NCI-H1436 (cell line): ENCODE measurements around the gene CKB.

ENCODE experiments used
- DNase-seq: peaks from one replicate; lab custom pipeline; 2025; lab: John Stamatoyannopoulos, UW

Gene CKB

DNA sequence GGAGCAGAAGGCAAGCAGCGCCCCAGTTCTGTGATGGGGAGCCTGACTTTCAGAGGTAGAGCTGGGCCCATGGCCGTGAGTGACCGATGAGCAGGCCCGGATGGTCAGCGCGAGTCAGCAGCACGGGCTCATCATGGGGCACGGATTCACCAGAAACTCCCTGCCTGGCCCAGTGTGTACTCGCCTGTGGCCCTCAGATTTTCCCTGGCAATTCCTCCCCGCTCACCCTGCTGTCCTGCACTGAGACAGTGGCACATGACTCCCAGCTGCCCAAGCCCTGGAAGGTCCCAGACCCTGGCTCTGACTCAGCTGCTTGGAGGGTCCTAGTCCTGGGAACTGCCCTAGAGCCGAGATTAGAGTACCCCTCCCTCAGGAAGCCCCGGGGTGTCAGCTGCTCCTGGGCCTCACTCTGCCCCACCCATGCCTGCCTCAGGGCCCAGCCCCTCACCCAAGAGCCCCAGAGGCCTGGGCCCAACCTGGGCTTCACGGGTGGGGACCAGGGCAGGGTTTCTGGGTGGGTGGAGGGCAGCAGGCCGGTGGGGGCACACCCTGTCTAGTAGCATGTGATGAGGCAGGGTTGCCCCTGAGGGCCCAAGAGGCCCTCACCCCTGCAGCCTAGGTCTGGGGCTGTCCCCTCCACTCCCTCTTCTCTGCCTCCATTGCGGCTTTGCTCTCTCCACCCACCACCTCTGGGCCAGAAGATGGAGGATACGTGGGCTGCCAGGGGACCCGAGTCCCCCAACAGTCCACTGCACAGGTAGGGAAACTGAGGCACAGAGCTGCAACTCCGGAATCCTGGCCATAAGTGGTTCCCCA, 14.8 kb upstream of the CKB start:
- DNase-seq, result no peak

DNA sequence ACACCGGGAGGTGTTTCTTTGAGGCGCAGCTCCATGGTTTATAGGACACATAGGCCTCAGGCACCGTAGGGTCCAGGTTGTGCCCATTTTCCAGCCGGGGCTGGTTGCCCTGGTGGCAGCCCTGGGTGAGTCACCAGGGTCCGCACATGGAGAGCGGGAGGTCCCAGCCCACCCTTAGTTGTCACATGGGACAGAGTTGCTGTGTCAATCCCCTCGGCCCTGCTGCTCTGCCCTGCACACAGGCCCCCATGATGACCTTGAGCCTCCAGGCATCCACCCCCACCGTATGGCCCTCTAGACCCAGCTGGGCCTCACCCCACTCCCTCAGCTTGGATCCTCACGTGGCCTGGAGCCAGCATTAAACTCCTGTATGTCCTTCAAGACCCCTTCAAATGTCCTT, 14.1 kb upstream of the CKB start:
- no peak for DNase-seq

DNA sequence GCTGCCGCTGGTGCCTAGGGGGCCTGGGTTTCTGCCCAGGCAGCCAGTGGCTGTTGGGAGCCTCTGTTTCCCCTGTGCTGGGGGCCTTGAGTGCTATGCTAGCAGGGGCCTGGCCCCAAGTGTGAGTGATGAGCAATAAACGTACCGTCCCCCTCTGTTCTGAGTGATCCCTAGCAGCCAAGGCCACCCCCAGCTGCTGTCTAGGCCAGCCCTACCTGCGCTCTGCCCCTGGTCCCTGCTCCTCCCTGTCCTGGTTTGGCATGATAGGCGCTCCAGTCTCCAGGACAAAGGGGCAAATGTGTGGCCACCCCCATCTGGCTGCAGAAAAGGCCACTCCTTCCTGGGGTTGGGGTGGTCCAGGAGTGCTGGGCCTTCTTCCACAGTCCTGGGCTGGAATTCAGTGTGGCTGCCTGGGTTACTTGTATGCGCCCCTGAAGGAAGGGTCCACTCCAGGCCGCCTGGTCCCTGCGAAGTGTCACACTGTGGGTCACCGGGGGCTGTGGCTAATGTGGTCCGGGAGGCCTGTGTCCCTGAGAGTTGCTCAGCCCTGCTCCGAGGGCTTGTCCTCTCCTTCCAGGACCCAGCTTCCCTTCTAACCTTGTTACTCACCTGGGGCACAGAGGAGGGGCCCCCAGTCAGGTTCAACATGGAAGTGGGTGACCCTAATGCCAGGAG, 13.4 kb upstream of the CKB start:
- no peak for DNase-seq

DNA sequence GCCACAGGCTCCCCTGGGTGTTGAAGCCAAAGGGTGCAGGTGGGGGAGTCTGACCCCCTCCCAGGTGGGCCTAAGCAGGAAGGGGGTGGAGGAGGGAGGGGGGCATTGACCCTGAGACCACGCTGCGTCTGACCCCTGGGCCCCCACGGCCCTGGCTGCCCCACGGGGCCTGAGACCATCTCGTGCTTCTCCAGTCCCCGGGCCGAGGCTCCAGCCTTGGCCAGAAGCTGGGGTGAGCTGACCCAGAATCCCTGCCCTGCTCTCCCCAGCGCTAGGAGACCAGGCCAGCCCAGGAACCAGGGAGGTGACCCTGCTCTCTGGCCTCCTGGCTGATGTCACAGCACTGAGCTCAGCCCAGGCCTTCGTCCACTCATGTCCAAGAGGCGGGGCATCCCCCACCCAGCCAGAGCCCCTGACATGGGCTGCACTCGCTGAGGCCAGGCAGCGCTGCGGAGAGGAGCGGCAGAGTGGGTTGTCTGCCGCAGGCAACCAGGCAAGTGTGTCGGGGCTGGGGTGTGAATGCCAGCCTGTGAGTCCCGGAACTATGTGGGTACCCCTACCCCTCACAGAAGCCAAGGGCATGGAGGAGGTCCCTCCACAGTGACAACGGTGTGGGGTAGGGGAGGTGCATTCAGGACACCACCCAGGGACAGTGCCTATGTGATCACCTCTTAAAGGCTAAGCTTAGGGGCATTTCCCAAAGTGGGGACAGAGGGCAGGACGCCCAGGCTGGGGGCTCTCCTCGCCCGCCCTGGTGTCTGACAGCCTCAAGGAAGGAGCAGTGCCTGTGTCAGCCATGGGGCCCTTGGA, 12.7 kb upstream of the CKB start:
- DNase-seq, result no peak

DNA sequence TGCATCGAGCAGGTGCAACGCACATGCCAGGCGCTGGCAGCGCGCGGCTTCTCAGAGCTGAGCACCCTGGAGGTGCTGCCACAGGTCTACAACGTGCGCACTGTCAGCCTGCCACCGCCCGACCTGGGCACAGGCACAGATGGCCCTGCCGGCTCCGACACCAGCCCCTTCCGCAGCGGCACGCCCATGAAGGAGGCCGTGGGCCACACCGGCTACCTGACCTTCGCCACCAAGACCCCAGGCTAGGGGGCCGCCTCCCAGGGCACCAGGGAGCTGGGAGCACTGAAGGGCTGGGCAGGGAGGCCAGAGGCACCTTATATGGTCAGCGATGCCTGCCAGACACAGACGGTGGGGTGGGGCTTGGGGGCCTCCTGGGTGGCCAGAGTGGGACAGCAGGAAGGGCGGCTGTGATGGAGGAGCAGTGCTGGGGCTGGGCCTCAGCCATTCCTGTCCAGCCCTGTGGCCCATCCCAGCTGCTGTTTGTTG, 12.0 kb upstream of the CKB start:
- DNase-seq, result no peak

DNA sequence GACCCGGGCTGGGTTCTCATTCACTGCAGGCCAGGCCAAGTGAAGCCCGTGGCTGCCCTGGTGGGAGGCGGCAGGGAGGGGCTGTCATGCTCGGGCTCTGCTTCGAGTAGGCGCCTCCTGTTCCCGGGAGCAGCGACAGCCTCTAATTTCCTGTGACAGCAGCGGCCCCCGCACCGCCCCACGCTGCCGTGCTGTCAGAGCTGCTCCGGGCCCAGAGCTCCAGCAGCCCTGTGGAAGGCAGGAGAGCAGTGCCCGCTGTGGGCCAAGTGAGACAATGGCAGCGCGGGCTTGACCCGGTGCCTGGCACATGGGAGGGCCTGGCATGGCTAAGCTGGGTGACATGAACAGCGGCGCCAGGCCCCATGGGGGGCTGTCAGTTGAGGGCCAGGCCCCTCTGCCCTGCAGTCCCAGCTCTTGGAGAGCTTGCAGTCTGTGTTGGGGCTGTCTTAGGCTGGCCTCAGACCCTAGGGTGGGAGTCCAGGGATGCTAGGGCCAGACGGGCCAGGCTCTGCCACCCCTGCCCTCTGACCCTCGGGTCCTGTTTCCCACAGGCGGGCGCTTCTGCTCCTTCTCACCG, 11.5 kb upstream of the CKB start:
- DNase-seq, result no peak

DNA sequence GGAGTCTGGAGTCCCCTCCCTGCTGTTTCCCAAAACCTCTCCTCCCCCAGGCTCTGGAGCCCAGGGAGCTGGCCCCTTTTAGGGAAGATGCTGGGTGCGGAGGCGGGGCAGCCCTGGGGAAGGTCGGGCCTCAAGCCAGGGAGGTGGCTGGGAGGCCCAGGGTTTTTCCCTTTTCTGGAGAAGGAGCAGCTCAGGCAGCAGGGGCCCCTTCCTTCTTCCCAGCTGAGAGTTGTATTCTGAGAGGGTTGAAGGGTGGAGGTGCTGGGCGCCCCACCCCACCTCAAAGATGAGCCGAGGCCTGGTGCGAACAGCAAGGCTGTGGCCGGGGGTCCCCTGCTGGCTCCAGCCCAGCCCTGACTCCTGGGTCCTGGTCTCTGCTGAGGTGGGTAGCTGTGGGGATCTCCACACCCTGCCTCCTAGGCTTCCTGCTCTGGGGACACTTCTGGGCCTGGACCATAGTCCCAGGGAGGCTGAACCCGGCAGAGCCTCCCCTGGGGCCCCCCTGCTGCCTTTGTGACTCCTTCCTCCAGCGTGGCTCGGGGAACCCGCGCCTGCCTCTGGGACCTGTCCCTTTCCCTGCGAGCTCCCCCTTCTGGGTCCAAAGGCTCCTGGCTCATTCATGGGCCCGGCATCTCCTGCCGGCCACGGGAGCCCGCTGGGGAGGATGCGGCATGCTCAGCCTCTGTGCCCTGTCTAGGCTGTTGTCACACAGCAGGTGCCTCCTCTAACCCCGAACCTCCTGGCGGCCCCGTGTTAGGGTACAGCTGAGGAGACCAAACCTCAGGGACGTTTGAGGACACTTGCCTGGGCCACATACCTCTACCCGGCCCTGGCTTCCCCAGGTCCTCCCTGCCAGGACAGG, 10.7 kb upstream of the CKB start:
- DNase-seq, result no peak

DNA sequence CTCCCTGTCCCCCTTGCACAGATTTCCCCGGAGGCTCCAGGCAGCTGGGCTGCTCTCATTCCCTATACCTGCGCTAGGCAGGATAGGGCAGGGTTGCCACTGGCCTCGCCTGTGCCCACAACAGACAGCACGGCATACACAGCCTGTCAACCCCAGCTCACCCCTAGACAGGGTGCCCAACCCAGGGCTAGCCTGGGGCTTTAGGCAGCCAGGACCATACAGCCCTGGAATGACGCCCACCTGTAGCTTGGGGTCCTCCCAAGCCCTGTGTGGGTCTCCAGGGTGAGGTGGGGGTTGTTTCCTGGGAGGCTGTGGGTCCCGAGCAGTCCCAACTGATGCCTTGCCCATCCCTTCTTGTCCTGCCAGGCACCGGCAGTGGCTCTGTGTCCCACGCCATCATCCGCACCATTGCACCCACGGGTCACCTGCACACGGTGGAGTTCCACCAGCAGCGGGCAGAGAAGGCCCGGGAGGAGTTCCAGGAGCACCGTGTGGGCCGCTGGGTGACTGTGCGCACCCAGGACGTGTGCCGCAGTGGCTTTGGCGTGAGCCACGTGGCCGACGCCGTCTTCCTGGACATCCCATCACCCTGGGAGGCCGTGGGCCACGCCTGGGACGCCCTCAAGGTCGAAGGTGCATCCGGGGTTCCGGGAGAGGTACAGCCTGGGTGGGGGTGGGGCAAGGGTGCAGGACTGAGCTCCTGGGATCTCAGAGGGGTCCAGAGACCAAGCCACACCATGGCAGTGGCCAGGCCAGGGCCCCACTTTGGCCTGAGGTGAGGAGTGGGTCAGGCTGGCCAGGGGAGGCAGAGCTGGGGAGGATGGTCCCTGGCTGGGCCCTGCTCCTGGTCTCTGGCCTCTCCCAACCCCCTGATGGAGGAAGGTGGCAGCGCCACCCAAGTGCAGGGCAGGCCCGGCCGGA, 9.8 kb upstream of the CKB start:
- no peak for DNase-seq

DNA sequence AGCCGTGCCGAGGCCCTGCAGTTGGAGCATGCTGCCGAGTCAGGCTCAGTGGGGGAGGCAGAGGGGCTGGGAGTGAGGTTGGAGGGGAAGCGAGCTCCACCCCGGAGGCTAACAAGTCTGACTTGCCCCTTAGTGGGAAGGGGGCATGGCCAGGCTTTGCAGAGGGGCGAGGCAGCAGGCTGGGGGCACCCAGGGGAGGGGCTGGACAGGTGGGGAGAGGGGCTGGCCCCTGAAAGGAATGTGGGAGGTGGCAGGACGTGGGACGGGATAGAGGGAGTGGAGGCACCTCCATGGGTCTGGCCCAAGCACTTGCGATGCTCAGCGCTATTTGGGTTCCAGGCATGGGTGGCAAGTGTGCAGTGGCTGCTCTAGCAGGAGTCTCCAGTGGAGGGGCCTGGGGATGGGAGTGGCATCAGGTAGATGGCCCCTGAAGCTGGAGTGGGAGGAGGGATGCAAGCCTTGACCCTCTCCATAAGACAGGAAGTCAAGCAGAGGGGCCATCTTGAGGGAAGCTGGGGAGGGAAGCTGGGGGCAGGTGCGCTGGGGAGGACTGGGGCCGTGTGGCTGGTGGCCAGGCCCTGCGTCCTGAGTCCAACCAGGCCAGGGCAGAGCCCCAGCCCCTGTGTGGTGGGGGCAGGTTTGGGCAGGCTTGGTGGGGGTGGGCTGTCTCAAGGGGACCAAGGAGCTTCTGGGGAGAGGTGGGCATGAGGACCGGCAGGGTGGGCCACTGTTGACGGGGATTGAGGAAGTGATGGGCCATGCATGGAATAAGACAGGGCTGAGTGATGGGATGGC, 9.0 kb upstream of the CKB start:
- no peak for DNase-seq

DNA sequence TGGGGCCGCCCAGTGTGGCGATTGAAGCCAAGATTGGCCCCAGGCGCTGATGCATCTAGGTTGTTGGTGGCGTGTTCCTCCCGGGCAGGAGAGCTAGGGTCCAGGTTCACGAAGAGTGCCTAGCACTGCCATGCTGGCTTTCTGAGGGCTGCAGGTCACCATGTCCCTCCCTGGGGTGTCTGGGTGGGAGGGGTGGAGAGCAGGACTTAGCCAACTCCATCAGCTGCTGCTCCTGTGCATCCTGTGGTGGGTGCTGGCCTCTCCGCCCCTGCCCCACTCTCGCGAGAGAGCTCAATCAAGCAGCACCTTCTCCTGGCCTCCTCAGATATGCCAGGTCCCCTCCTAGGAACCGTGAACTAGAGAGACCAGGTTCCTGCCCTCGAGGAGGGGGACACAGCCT, 8.2 kb upstream of the CKB start:
- no peak for DNase-seq

DNA sequence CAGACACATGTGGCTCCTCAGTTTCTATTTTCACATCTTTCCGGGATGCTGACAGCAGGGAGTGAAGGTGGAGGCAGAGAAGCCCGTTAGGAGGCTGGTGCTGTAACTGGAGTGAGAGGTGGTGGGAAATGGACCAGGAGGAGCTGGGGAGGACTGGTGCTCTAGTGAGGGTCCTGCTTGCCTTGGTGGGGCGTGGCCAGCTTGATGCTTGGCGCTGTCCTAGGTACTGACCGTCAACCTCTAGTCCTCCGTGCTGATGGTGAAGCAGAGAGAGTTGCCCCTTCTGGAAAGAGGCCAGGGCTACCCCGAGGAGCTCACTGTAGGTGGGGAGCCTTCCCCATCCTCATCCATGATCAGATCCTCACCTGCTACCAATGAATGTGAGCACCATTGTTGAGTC, 7.8 kb upstream of the CKB start:
- DNase-seq, result no peak

DNA sequence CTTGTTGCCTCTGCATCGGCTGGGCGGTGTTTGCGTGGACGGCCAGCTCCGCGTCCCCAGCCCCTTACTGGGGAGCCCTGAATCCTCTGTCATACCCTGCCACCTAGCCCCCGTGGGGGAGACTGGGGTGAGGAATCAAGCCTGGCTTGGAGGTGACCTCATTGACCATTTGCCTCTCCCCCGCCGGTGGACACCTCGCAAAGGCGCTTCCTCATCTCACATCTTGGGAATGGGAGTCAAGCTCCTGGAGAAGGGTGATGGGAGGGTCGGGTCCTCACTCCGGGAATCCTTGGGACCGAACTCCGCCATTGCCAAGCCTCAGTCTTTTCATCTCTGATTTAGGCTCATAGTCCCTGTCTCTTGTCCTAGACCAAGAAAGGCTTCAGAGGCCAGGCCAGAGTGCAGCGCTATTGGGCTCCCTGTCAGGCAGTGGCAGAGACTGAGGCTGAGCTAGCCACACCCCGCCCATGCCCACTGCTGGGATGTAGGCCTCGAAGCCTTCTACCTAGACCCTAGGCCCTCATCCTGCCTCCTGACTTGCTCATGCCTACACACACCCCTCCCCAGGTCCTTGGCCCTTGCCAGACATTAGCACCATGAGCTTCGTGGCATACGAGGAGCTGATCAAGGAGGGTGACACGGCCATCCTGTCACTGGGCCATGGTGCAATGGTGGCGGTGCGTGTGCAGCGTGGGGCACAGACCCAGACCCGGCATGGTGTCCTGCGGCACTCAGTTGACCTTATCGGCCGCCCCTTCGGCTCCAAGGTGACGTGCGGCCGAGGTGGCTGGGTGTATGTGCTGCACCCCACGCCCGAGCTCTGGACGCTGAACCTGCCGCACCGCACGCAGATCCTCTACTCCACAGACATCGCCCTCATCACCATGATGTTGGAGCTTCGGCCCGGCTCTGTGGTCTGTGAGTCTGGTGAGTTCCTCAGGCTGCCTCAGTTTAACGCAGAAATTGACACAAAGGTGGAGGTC, 7.0 kb upstream of the CKB start:
- DNase-seq, result no peak

DNA sequence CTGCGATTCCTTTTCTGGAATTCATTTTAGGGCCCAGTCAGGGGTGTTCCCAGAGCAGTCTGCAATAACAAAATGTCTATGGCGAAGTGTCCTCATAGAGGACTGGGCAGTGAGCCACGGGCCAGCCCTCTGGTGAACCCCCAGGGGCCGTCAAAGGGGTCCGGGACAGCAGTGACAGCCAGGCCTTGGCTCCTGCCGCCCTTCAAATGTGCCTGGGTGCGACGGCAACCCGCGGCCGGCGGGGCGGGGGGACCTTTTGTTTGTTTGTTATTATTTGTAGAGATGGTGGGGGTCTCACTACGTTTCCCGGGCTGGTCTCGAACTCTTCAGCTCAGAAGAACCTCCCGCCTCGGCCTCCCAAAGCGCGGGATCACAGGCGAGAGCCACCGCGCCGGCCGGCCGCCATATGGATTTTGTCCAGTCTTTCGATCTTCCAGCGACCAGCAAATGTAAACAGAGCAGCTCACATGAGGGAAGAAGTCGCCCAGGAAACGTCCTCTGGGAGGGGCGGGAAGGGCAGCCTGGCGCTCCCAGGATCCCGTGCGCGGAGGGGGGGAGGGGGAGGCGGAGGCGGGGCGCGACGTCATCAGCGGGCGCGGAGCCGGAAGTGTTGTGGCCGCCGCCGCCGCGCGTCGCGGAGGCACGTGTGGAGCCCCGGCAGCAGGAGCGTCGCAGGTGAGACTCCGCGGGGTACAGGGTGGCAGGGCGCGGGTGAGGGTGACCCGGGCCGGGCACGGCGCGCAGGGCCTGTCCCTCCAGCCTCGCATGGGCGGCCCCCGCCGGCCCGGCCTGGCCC, 6.2 kb upstream of the CKB start, which contains the start of gene TRMT61A:
TSS of gene TRMT61A (plus strand) at position 610 of the 796 bp plus-strand sequence. CDS start 783 bp downstream, outside the sequence.
- DNase-seq, result peak; percentile 88

DNA sequence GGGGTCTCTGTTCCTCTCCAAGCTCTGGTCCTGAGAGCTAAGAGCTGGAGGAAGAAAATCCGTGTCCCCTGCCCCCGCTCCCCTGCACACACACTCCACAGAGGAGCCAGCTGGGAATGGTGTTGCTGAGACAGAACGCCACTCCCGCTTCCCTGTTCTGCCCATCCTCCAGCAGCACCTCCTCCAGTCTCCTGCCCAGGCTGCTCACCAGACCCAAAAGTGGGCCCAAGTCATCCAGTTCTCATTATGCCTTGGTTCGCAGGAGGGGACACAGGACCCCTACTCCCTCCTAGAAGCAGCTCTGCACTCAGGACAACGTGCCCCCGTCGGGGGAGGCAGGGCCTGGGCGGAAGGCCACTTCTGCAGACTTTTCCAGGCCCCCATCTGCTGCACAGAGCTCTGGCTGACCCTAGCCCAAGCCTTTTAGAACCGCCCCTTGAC, 5.5 kb upstream of the CKB start:
- DNase-seq, result no peak

DNA sequence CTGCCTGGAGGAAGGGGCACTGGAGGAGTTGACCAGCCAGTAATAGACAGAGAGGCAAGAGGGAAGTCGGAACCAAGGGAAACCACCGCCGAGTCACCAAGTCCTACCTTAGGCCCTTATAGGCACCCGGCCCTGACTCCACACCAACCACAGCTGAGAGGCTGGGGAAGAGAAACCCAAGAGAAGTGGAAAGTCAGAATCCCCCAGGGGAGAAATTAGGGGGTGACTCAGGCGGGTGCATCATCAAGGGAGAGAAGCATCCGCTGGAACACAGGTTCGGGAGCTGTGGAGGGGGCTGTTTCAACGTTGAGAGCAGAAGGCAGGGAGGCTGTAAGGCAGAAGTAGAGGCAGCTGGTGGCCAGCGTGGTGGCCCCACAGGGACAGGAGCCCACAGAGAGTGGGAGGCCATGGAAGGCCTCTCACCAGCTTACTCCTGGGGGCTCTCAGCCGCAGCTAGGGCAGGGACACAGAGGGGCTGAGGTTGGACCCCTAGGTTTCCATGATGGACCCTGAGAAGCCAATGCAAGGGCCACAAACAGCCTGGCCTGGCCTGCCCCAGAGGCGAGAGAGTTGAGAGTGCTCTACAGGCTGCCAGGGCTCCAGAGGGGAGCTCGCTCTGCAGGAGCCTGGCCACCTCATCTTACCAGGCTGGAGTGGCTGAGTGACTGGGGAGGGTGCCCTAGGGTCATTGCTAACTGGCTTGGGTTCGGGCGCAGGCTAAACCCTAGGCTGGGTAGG, 4.9 kb upstream of the CKB start:
- peak; percentile 18 for DNase-seq

DNA sequence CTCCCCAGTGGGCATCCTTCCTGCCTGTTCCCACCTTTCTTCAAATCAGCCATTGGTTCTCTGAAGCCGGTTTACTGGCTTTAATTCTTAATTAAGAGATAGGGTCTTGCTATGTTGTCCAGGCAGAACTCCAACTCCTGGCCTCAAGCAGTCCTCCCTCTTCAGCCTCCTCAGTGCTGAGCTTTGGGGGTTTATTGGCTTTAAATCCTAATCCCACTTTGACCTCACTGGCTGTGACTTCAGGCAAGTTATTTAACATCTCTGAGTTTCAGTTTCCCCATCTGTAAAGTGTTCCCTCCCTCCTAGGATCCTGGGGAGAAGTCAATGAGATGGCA, 4.3 kb upstream of the CKB start:
- DNase-seq, result no peak
